HCT116 (cell line): ENCODE measurements around the gene SAXO2.

Source experiments
- ATF3 ChIP-seq: IDR thresholded peaks from 2 replicates; pipeline ENCODE4 v1.6.1; 2012
- CBX3 ChIP-seq: IDR thresholded peaks from 2 replicates; pipeline ENCODE4 v1.6.1; 2012; ENCODE audit warnings: low read depth
- CTCF ChIP-seq, 3 experiments: fragments of 200-600 bp in 1 of 3; sonication (generic) in 1 of 3; IDR thresholded peaks in 2 of 3; conservative IDR thresholded peaks in 1 of 3; 2 replicates each; pipeline ENCODE4 v1.5.1; 2012 to 2017; ENCODE audit warnings: low read depth in 2 of 3, low read length in 2 of 3, antibody characterized with exemption in 1 of 3, borderline replicate concordance in 1 of 3, control low read depth in 1 of 3, mild to moderate bottlenecking in 1 of 3, mixed read lengths in 1 of 3, mixed run types in 1 of 3, moderate library complexity in 1 of 3; ENCODE audit not compliant: insufficient read depth in 1 of 3
- EZH2 ChIP-seq: fragments of 200-600 bp; sonication (generic); IDR thresholded peaks from 2 replicates; pipeline ENCODE4 v1.6.1; 2017; ENCODE audit warnings: antibody characterized with exemption, mixed run types
- EZH2phosphoT487 ChIP-seq: fragments of 200-600 bp; IDR thresholded peaks from 2 replicates; pipeline ENCODE4 v1.6.1; 2018; ENCODE audit warnings: antibody characterized with exemption, borderline replicate concordance
- JUND ChIP-seq: IDR thresholded peaks from 2 replicates; pipeline ENCODE4 v1.6.1; 2012
- MAX ChIP-seq: IDR thresholded peaks from 2 replicates; pipeline ENCODE4 v1.6.1; 2012
- POLR2A ChIP-seq: IDR thresholded peaks from 2 replicates; pipeline ENCODE4 v1.7.0; 2011; ENCODE audit warnings: borderline replicate concordance; ENCODE audit not compliant: insufficient read depth, insufficient read length; ENCODE audit errors: extremely low read depth
- POLR2AphosphoS5 ChIP-seq: IDR thresholded peaks from 2 replicates; pipeline ENCODE4 v1.6.1; 2011; ENCODE audit warnings: mild to moderate bottlenecking, low read depth, low read length, moderate library complexity
- RAD21 ChIP-seq: IDR thresholded peaks from 2 replicates; pipeline ENCODE4 v1.6.1; 2012; ENCODE audit warnings: low read depth, mild to moderate bottlenecking
- REST ChIP-seq: IDR thresholded peaks from 2 replicates; pipeline ENCODE4 v1.6.1; 2012; ENCODE audit warnings: low read depth
- YY1 ChIP-seq: IDR thresholded peaks from 2 replicates; pipeline ENCODE4 v1.6.1; 2011; ENCODE audit warnings: low read length, low read depth, moderate library complexity, mild to moderate bottlenecking; ENCODE audit not compliant: insufficient replicate concordance; ENCODE audit errors: extremely low read depth
- ZFX ChIP-seq: fragments of 450-650 bp; IDR thresholded peaks from 2 replicates; pipeline ENCODE4 v1.6.1; 2017

GRCh38 chr15:82231842-82232241, 30.8 kb upstream of the SAXO2 start:
- no peak for TF ChIP-seq POLR2A
- no peak for TF ChIP-seq YY1
- TF ChIP-seq CTCF (IDR thresholded peaks at IDR 0.05 in 2 of 3, conservative IDR thresholded peaks at IDR 0.05 in 1 of 3; ENCODE audit: borderline replicate concordance in 1 of 3, insufficient read depth in 1 of 3, low read depth in 2 of 3, low read length in 2 of 3): no peak
- no peak for TF ChIP-seq POLR2AphosphoS5
- no peak for TF ChIP-seq ZFX
- no peak for TF ChIP-seq EZH2
- TF ChIP-seq ATF3: no peak
- no peak for TF ChIP-seq MAX
- TF ChIP-seq JUND: no peak
- TF ChIP-seq REST: no peak
- no peak for TF ChIP-seq EZH2phosphoT487
- TF ChIP-seq CBX3: no peak
- TF ChIP-seq RAD21: no peak
